Tibial nerve (tissue), 4 donors: Measurements from ENCODE around the gene SLC7A1. TPM values are rescaled to one million over a fixed set of nuclear protein-coding genes. Genes with fewer than 3 reads are reported as not detected.

Experiments used
- DNase-seq, 2 donors: peaks; one replicate each; pipeline ENCODE4 v3.0.0-alpha.2; 2019; ENCODE audit warnings: low spot score in 2 of 2
- H3K27ac ChIP-seq, 4 donors: fragments of 200-600 bp; sonication (generic) in 3 of 4; one replicate each; pipeline ENCODE4 v1.5.1; 2017 to 2019; ENCODE audit warnings: mild to moderate bottlenecking in 1 of 4
- H3K27me3 ChIP-seq, 2 donors: fragments of 200-600 bp; sonication (generic) in 1 of 2; one replicate each; pipeline versions ENCODE4 v1.5.1 to v1.6.0; 2017 to 2019
- H3K36me3 ChIP-seq, 3 donors: fragments of 200-600 bp; sonication (generic); one replicate each; pipeline ENCODE4 v1.5.1; 2018 to 2019
- H3K4me1 ChIP-seq, 4 donors: fragments of 200-600 bp; sonication (generic) in 3 of 4; one replicate each; pipeline ENCODE4 v1.5.1; 2017 to 2019
- H3K4me3 ChIP-seq, 4 donors: fragments of 200-600 bp; sonication (generic) in 3 of 4; one replicate each; pipeline ENCODE4 v1.5.1; 2017 to 2019; ENCODE audit warnings: mild to moderate bottlenecking in 1 of 4, moderate library complexity in 1 of 4
- H3K9me3 ChIP-seq, 4 donors: fragments of 200-600 bp; sonication (generic) in 3 of 4; one replicate each; pipeline ENCODE4 v1.5.1; 2017 to 2019
- CTCF ChIP-seq, 5 experiments: fragments of 200-600 bp in 3 of 5; fragments of 450-650 bp in 2 of 5; sonication (generic) in 3 of 5; IDR thresholded peaks; one replicate each; pipeline ENCODE4 v1.5.1; 2016 to 2019; ENCODE audit warnings: antibody characterized with exemption in 5 of 5, mild to moderate bottlenecking in 3 of 5, moderate library complexity in 2 of 5
- EP300 ChIP-seq, 2 donors: sonication (generic); formaldehyde crosslinking; IDR thresholded peaks; one replicate each; pipeline ENCODE4 v1.6.1; 2017; ENCODE audit warnings: antibody characterized with exemption in 2 of 2, mild to moderate bottlenecking in 1 of 2
- POLR2A ChIP-seq, 2 donors: fragments of 450-650 bp; IDR thresholded peaks; one replicate each; pipeline ENCODE4 v1.6.1; 2017; ENCODE audit warnings: antibody characterized with exemption in 2 of 2, mild to moderate bottlenecking in 2 of 2, moderate library complexity in 2 of 2
- WGBS, 2 donors: methylation state at CpG; one replicate each; pipeline ENCODE4 v1.1.5; 2018; 5-methylcytosine and 5-hydroxymethylcytosine counted together
- total RNA-seq, 4 donors: library from RNA; depleted of rRNA; stranded (reverse); fragments of >200 nt; gene quantifications; one replicate each; pipeline ENCODE4 v1.1.0, GENCODE V29; 2016

SLC7A1 gene
- total RNA-seq, 4 donors from 2014 or later = 9.2 to 46.5 (median 24.7) TPM

- 85 to 93% methylated on average over 13 of the region's 13 CpGs for WGBS, 2 donors
Measured at GRCh38 chr13:29502391-29503008, 93.0 kb downstream of the SLC7A1 start.

GRCh38 chr13:29501674-29502073 lies 93.8 kb downstream of the SLC7A1 start:
- Histone ChIP-seq H3K36me3 (no peaks in the 10 kb centered on the region), H3K9me3 (no peaks in the 10 kb centered on the region), H3K4me1 (peaks cover 0 to 11% (median 7%) of the 10 kb centered on the region in 4 donors), H3K27ac (no peak overlapping the region), H3K27me3 (peaks cover 0 to 11% of the 10 kb centered on the region in 2 donors), H3K4me3 (no peak overlapping the region)
- no peak for TF ChIP-seq CTCF (IDR thresholded peaks at IDR 0.05)
- TF ChIP-seq POLR2A (IDR thresholded peaks at IDR 0.05) = no peak
- TF ChIP-seq EP300 (IDR thresholded peaks at IDR 0.05) = no peak
- WGBS, 2 donors = 92 to 94% methylated on average over 4 of the region's 4 CpGs
- DNase-seq = no peak

More at GRCh38 chr13:29502391-29503008, 93.0 kb downstream of the SLC7A1 start:
- TF ChIP-seq POLR2A (IDR thresholded peaks at IDR 0.05) (no peak), EP300 (IDR thresholded peaks at IDR 0.05) (no peak), CTCF (IDR thresholded peaks at IDR 0.05) (no peak)
- Histone ChIP-seq H3K27me3 (peaks cover 0 to 11% of the 10 kb centered on the region in 2 donors), H3K4me3 (peak overlapping the region in 1 of 4 donors; percentile 23), H3K4me1 (peaks cover 0 to 3% (median 0%) of the 10 kb centered on the region in 4 donors), H3K36me3 (no peaks in the 10 kb centered on the region), H3K9me3 (no peaks in the 10 kb centered on the region), H3K27ac (no peak overlapping the region)
- DNase-seq = no peak

DNA sequence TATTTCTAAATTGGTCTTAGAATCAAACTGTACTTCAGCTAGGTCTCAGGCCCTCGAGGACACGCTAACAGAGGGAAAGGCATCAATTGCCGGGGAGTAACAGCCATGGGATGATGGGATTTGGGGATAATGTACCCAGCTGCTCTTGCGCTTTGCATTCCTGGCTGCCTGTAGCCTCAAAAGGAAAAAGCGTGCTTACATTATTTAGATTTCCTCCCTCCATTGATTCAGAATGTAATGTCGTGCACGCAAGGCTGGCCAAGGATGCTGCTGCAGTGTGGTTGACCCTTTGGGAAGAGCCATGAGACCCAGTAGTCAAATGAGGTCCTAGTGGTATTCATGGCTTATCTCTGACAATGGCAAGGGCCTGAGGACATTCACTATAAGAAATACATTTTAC lies 95.1 kb downstream of the SLC7A1 start:
- Histone ChIP-seq H3K9me3 (no peaks in the 10 kb centered on the region), H3K4me1 (peaks cover 0 to 20% (median 7%) of the 10 kb centered on the region in 4 donors), H3K27me3 (peaks cover 0 to 11% of the 10 kb centered on the region in 2 donors), H3K36me3 (no peaks in the 10 kb centered on the region), H3K27ac (no peak overlapping the region), H3K4me3 (no peak overlapping the region)
- no peak for DNase-seq
- TF ChIP-seq CTCF (IDR thresholded peaks at IDR 0.05) = no peak
- TF ChIP-seq EP300 (IDR thresholded peaks at IDR 0.05) = no peak
- no peak for TF ChIP-seq POLR2A (IDR thresholded peaks at IDR 0.05)
- WGBS, 2 donors = 86% methylated on average over 7 of the region's 7 CpGs

GRCh38 chr13:29499506-29500165 lies 95.9 kb downstream of the SLC7A1 start:
- H3K9me3 ChIP-seq = no peaks in the 10 kb centered on the region
- no peaks in the 10 kb centered on the region for H3K36me3 ChIP-seq
- no peak overlapping the region for H3K4me3 ChIP-seq
- no peak for DNase-seq
- 79 to 88% methylated on average over 7 of the region's 7 CpGs for WGBS, 2 donors
- peaks cover 0 to 7% of the 10 kb centered on the region in 2 donors for H3K27me3 ChIP-seq
- peaks cover 0 to 20% (median 7%) of the 10 kb centered on the region in 4 donors for H3K4me1 ChIP-seq
- TF ChIP-seq EP300 (IDR thresholded peaks at IDR 0.05) (no peak), CTCF (IDR thresholded peaks at IDR 0.05) (no peak), POLR2A (IDR thresholded peaks at IDR 0.05) (no peak)
- no peak overlapping the region for H3K27ac ChIP-seq

DNA sequence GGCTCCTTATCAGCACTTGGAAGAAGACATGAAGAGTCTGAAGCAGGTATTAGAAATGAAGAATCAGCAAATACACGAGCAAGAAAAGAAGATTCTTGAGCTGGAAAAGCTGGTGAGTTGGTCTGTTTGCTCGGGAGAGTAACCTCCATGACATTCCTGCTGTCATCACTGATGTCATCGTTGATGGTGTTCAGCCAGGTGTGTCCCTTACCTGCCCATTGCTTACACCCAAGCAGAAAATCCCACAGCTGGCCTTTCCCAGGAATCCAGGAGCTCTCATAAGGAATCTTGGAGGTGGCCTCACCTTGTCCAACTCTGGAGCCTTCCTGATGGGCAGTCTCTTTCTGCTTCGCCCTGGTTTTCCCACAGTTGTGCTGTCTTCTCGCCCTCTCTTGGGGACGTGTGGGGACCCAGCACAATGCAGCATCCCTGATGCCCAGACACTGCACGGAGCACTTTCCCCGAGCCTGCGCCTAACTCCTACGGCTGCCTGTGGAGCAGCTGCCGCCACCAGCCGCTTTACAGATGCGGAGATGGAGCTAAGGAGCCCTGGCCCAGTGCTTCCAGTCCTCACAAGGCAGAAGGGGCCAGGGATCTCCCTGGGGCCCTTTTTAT lies 97.0 kb downstream of the SLC7A1 start:
- Histone ChIP-seq H3K4me1 (peaks cover 0 to 20% (median 7%) of the 10 kb centered on the region in 4 donors), H3K9me3 (no peaks in the 10 kb centered on the region), H3K27ac (no peak overlapping the region), H3K36me3 (no peaks in the 10 kb centered on the region), H3K27me3 (no peaks in the 10 kb centered on the region), H3K4me3 (no peak overlapping the region)
- no peak for DNase-seq
- TF ChIP-seq CTCF (IDR thresholded peaks at IDR 0.05) (no peak), POLR2A (IDR thresholded peaks at IDR 0.05) (no peak), EP300 (IDR thresholded peaks at IDR 0.05) (no peak)
- 91 to 92% methylated on average over 13 of the region's 13 CpGs for WGBS, 2 donors
